Activated CD4-positive, alpha-beta T cell treated with anti-CD3 and anti-CD28 coated beads for 48 hours (primary cell): ENCODE measurements around the gene MPZL1.

Experiments
- DNase-seq: peaks from one replicate; pipeline ENCODE4 v3.0.0-alpha.2; 2020

MPZL1 gene

GRCh38 chr1:167721617-167722151, at the start of gene MPZL1:
TSS of gene MPZL1 (plus strand) at chr1:167721982. CDS start at chr1:167722152, 170 bp downstream.
- peak; percentile 95 for DNase-seq

- no peak for DNase-seq
Measured at GRCh38 chr1:167672831-167673230, 49.0 kb upstream of the MPZL1 start.

GRCh38 chr1:167673265-167673664, 48.5 kb upstream of the MPZL1 start:
- DNase-seq, result no peak

- DNase-seq, result no peak
Measured at GRCh38 chr1:167674156-167674555, 47.6 kb upstream of the MPZL1 start.

- DNase-seq, result no peak
Measured at GRCh38 chr1:167675440-167675839, 46.3 kb upstream of the MPZL1 start.

- DNase-seq, result no peak
Measured at GRCh38 chr1:167676205-167676915, 45.4 kb upstream of the MPZL1 start.

GRCh38 chr1:167676916-167677848, 44.6 kb upstream of the MPZL1 start:
- no peak for DNase-seq

- DNase-seq, result no peak
Measured at GRCh38 chr1:167678422-167678821, 43.4 kb upstream of the MPZL1 start.

- DNase-seq, result no peak
Measured at GRCh38 chr1:167678838-167679237, 42.9 kb upstream of the MPZL1 start.

GRCh38 chr1:167679714-167680113, 42.1 kb upstream of the MPZL1 start:
- no peak for DNase-seq

- DNase-seq, result no peak
Measured at GRCh38 chr1:167681024-167681423, 40.8 kb upstream of the MPZL1 start.

- DNase-seq, result no peak
Measured at GRCh38 chr1:167681451-167682098, 40.2 kb upstream of the MPZL1 start.

- DNase-seq, result no peak
Measured at GRCh38 chr1:167683226-167683625, 38.6 kb upstream of the MPZL1 start.

- no peak for DNase-seq
Measured at GRCh38 chr1:167683641-167684502, 37.9 kb upstream of the MPZL1 start.

- DNase-seq, result no peak
Measured at GRCh38 chr1:167685844-167686243, 35.9 kb upstream of the MPZL1 start.

GRCh38 chr1:167687919-167688519, 33.8 kb upstream of the MPZL1 start:
- DNase-seq, result peak; percentile 88

- DNase-seq, result no peak
Measured at GRCh38 chr1:167689567-167689920, 32.2 kb upstream of the MPZL1 start.

- DNase-seq, result no peak
Measured at GRCh38 chr1:167690053-167690452, 31.7 kb upstream of the MPZL1 start.

GRCh38 chr1:167693425-167694045, 28.2 kb upstream of the MPZL1 start:
- DNase-seq, result no peak

- DNase-seq, result no peak
Measured at GRCh38 chr1:167694691-167695090, 27.1 kb upstream of the MPZL1 start.

GRCh38 chr1:167695147-167695546, 26.6 kb upstream of the MPZL1 start:
- DNase-seq, result no peak
